SK-N-SH (cell line): ENCODE results near the gene ACTL10. TPM values are rescaled to one million over a fixed set of nuclear protein-coding genes. Genes with fewer than 3 reads are reported as not detected.

Experiments
- CTCF ChIA-PET: fragments of 300-600, 350-600 bp; formaldehyde crosslinking; extraction: SDS; loops from one replicate; lab custom pipeline; 2021; lab: Yijun Ruan, JAX
- POLR2A ChIA-PET: fragments of 350-600 bp; sonication (Branson Sonifier 250); formaldehyde crosslinking; extraction: SDS; loops from one replicate; lab custom pipeline; 2020; ENCODE audit warnings: antibody characterized with exemption, inconsistent platforms; lab: Yijun Ruan, JAX
- DNase-seq: peaks from one replicate; pipeline ENCODE4 v3.0.0; 2012
- H2AFZ ChIP-seq: fragments of 200-600 bp; sonication (generic); 2 replicates; pipeline ENCODE4 v1.8.1; 2016; ENCODE audit warnings: antibody characterized with exemption, mild to moderate bottlenecking, low read depth
- H3F3A ChIP-seq: fragments of 200-600 bp; sonication (generic); replicated peaks from 2 replicates; pipeline ENCODE3; 2016; ENCODE audit warnings: antibody characterized with exemption, mild to moderate bottlenecking; ENCODE audit not compliant: insufficient read depth
- H3K27ac ChIP-seq, 2 experiments: fragments of 200-500 bp in 1 of 2; fragments of 200-600 bp in 1 of 2; sonication (Bioruptor generic) in 1 of 2; sonication (generic), shearing (Covaris generic) in 1 of 2; 2 replicates each; pipeline versions ENCODE4 v1.5.1 to v1.6.1; 2014 to 2016; ENCODE audit warnings: low read depth in 2 of 2, inconsistent platforms in 1 of 2, low read length in 1 of 2, mild to moderate bottlenecking in 1 of 2, mixed read lengths in 1 of 2
- H3K27me3 ChIP-seq: fragments of 200-600 bp; sonication (generic), shearing (Covaris generic); 2 replicates; pipeline ENCODE4 v1.6.1; 2016; ENCODE audit warnings: mixed run types; ENCODE audit not compliant: insufficient read depth
- H3K36me3 ChIP-seq, 2 experiments: fragments of 200-500 bp in 1 of 2; fragments of 200-600 bp in 1 of 2; sonication (Bioruptor generic) in 1 of 2; sonication (generic) in 1 of 2; replicated peaks in 1 of 2; 2 replicates each; pipeline versions ENCODE3 to v1.5.1; 2014 to 2016; ENCODE audit warnings: low read length in 1 of 2, mild to moderate bottlenecking in 1 of 2; ENCODE audit not compliant: insufficient read depth in 2 of 2, control insufficient read depth in 1 of 2
- H3K4me1 ChIP-seq, 2 experiments: fragments of 200-500 bp in 1 of 2; fragments of 200-600 bp in 1 of 2; sonication (Bioruptor generic) in 1 of 2; sonication (generic), shearing (Covaris generic) in 1 of 2; 2 replicates each; pipeline versions ENCODE4 v1.5.1 to v1.6.1; 2014 to 2016; ENCODE audit warnings: low read depth in 1 of 2, low read length in 1 of 2, mixed run types in 1 of 2; ENCODE audit not compliant: insufficient read depth in 2 of 2, control insufficient read depth in 1 of 2
- H3K4me2 ChIP-seq: fragments of 200-600 bp; sonication (generic), shearing (Covaris generic); 2 replicates; pipeline ENCODE4 v1.6.1; 2017; ENCODE audit warnings: mixed run types
- H3K4me3 ChIP-seq, 2 experiments: fragments of 200-500 bp in 1 of 2; fragments of 200-600 bp in 1 of 2; sonication (Bioruptor generic) in 1 of 2; sonication (generic), shearing (Covaris generic) in 1 of 2; 2 replicates each; pipeline versions ENCODE4 v1.5.1 to v1.8.1; 2014 to 2016; ENCODE audit warnings: low read depth in 2 of 2, inconsistent platforms in 1 of 2, low read length in 1 of 2, mild to moderate bottlenecking in 1 of 2, mixed read lengths in 1 of 2, moderate library complexity in 1 of 2
- H3K79me2 ChIP-seq: fragments of 200-600 bp; sonication (generic); 2 replicates; pipeline ENCODE4 v1.8.1; 2017; ENCODE audit warnings: mild to moderate bottlenecking; ENCODE audit not compliant: insufficient read depth
- H3K9ac ChIP-seq: fragments of 200-600 bp; sonication (generic); 2 replicates; pipeline ENCODE4 v1.6.1; 2017; ENCODE audit warnings: mixed run types
- H3K9me2 ChIP-seq: fragments of 200-600 bp; sonication (generic); 2 replicates; pipeline ENCODE4 v1.6.1; 2017; ENCODE audit warnings: mixed run types
- H3K9me3 ChIP-seq: fragments of 200-600 bp; sonication (generic); 2 replicates; pipeline ENCODE4 v1.6.1; 2017; ENCODE audit warnings: mixed run types, mild to moderate bottlenecking, moderate library complexity
- H4K20me1 ChIP-seq: fragments of 200-600 bp; sonication (generic); 2 replicates; pipeline ENCODE4 v1.6.1; 2017; ENCODE audit warnings: mild to moderate bottlenecking, mixed run types; ENCODE audit not compliant: insufficient read depth
- ELF1 ChIP-seq: IDR thresholded peaks from 2 replicates; pipeline ENCODE4 v1.4.0; 2012
- EP300 ChIP-seq, 2 experiments: IDR thresholded peaks; 2 replicates each; pipeline versions ENCODE4 v1.4.0 to v1.6.1; 2012; ENCODE audit warnings: borderline replicate concordance in 1 of 2, low read depth in 1 of 2, low read length in 1 of 2
- EZH2phosphoT487 ChIP-seq: fragments of 200-600 bp; sonication (generic); IDR thresholded peaks from 2 replicates; pipeline ENCODE4 v1.6.1; 2017; ENCODE audit warnings: low read depth, mixed run types, mild to moderate bottlenecking, antibody characterized with exemption, moderate library complexity, borderline replicate concordance
- FOXJ3 ChIP-seq: sonication (generic); formaldehyde crosslinking; IDR thresholded peaks from 2 replicates; pipeline ENCODE4 v1.5.1; 2020; ENCODE audit warnings: mild to moderate bottlenecking, missing genetic modification reagents
- MEF2A ChIP-seq: IDR thresholded peaks from 2 replicates; pipeline ENCODE4 v1.4.0; 2012; ENCODE audit warnings: low read depth, borderline replicate concordance
- MXI1 ChIP-seq: IDR thresholded peaks from 2 replicates; pipeline ENCODE4 v1.6.1; 2012; ENCODE audit warnings: mild to moderate bottlenecking, low read depth, low read length, improper control_type of control experiment
- POLR2AphosphoS5 ChIP-seq: IDR thresholded peaks from 2 replicates; pipeline ENCODE4 v1.6.1; 2012; ENCODE audit warnings: low read depth, low read length
- RAD21 ChIP-seq: IDR thresholded peaks from 2 replicates; pipeline ENCODE4 v1.6.1; 2012; ENCODE audit warnings: mild to moderate bottlenecking, low read length
- RFX5 ChIP-seq: IDR thresholded peaks from 2 replicates; pipeline ENCODE4 v1.6.1; 2012; ENCODE audit warnings: mild to moderate bottlenecking, improper control_type of control experiment, low read length
- RXRA ChIP-seq: IDR thresholded peaks from 2 replicates; pipeline ENCODE4 v1.4.0; 2012; ENCODE audit warnings: low read depth, mild to moderate bottlenecking, borderline replicate concordance
- SIN3A ChIP-seq: IDR thresholded peaks from 2 replicates; pipeline ENCODE4 v1.6.1; 2012; ENCODE audit warnings: low read depth, mild to moderate bottlenecking, low read length, moderate library complexity, borderline replicate concordance
- SMC3 ChIP-seq: IDR thresholded peaks from 2 replicates; pipeline ENCODE4 v1.6.1; 2012; ENCODE audit warnings: low read depth, low read length, improper control_type of control experiment
- TEAD4 ChIP-seq: IDR thresholded peaks from 2 replicates; pipeline ENCODE4 v1.4.0; 2012; ENCODE audit warnings: mild to moderate bottlenecking, borderline replicate concordance; ENCODE audit not compliant: insufficient read depth
- USF1 ChIP-seq: IDR thresholded peaks from 2 replicates; pipeline ENCODE4 v1.4.0; 2012; ENCODE audit warnings: low read depth, borderline replicate concordance
- USF2 ChIP-seq: fragments of 150-350 bp; IDR thresholded peaks from 2 replicates; pipeline ENCODE4 v1.6.1; 2017; ENCODE audit warnings: antibody characterized with exemption, low read length, low read depth, borderline replicate concordance
- WGBS: methylation state at CpG from one replicate; pipeline ENCODE4 v1.1.6; 2017; ENCODE audit warnings: low lambda C conversion rate; 5-methylcytosine and 5-hydroxymethylcytosine counted together
- polyA plus RNA-seq, 3 experiments: library from polyadenylated mRNA; depleted of rRNA; stranded (reverse); fragments of >200 nt; gene quantifications; 2 replicates each; pipeline ENCODE4 v1.2.3, GENCODE V29; 2012
- TF ChIP-seq, protein P1 (sequence below): IDR thresholded peaks from 2 replicates; pipeline ENCODE4; 2012
- TF ChIP-seq, protein P2 (sequence below): fragments of 150-350 bp; IDR thresholded peaks from 2 replicates; pipeline ENCODE4 v1.6.1; 2016; ENCODE audit warnings: mild to moderate bottlenecking, low read depth, low read length

Gene ACTL10
- polyA plus RNA-seq, 1 of the 3 experiments (the other 2 are of a cell fraction) = 0.25 TPM

GRCh38 chr20:33693741-33694638 lies 27.2 kb downstream of the ACTL10 start (continued):
- TF ChIP-seq SMC3 (no peak), MXI1 (no peak), USF2 (no peak), RAD21 (no peak)

- WGBS = 88% methylated on average over 6 of the region's 6 CpGs
- ChIA-PET CTCF (interaction anchor here (0.9 to 1.1 kb wide), 2 partner anchors 19 to 237 kb away, joined by 3 read pairs; no protein-coding TSS in a partner anchor), POLR2A (no interaction called here)
- H3K79me2 ChIP-seq = no peaks in the 10 kb centered on the region
- H3K4me1 ChIP-seq = peaks cover 4 to 21% of the 10 kb centered on the region in 2 experiments; a peak in 3 of 4 replicates
- H2AFZ ChIP-seq = no peak overlapping the region
- peaks cover 11% of the 10 kb centered on the region for H3F3A ChIP-seq
- DNase-seq = no peak
- H3K27ac ChIP-seq = no peak overlapping the region
- H3K9me3 ChIP-seq = no peaks in the 10 kb centered on the region
- no peaks in the 10 kb centered on the region for H3K9me2 ChIP-seq
- no peak overlapping the region for H3K9ac ChIP-seq
- no peak overlapping the region for H3K4me2 ChIP-seq
- H3K36me3 ChIP-seq = no peaks in the 10 kb centered on the region
- no peaks in the 10 kb centered on the region for H3K27me3 ChIP-seq
- no peaks in the 10 kb centered on the region for H4K20me1 ChIP-seq
- no peak overlapping the region for H3K4me3 ChIP-seq
- TF ChIP-seq EZH2phosphoT487 (no peak), FOXJ3 (CRISPR knock-in tag) (no peak), SIN3A (no peak), USF2 (no peak), MEF2A (no peak), POLR2AphosphoS5 (no peak), ELF1 (no peak), RAD21 (no peak), MXI1 (no peak), USF1 (no peak), EP300 (IDR thresholded peaks at IDR 0.05; ENCODE audit: borderline replicate concordance in 1 of 2, low read depth in 1 of 2, low read length in 1 of 2) (no peak), RXRA (no peak), TEAD4 (no peak), RFX5 (no peak), SMC3 (no peak)
- TF ChIP-seq, protein P1, sequence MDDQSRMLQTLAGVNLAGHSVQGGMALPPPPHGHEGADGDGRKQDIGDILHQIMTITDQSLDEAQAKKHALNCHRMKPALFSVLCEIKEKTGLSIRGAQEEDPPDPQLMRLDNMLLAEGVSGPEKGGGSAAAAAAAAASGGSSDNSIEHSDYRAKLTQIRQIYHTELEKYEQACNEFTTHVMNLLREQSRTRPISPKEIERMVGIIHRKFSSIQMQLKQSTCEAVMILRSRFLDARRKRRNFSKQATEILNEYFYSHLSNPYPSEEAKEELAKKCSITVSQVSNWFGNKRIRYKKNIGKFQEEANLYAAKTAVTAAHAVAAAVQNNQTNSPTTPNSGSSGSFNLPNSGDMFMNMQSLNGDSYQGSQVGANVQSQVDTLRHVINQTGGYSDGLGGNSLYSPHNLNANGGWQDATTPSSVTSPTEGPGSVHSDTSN = no peak
- TF ChIP-seq, protein P2, sequence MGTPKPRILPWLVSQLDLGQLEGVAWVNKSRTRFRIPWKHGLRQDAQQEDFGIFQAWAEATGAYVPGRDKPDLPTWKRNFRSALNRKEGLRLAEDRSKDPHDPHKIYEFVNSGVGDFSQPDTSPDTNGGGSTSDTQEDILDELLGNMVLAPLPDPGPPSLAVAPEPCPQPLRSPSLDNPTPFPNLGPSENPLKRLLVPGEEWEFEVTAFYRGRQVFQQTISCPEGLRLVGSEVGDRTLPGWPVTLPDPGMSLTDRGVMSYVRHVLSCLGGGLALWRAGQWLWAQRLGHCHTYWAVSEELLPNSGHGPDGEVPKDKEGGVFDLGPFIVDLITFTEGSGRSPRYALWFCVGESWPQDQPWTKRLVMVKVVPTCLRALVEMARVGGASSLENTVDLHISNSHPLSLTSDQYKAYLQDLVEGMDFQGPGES = no peak
Measured at GRCh38 chr20:33694639-33695012, 27.9 kb downstream of the ACTL10 start.
